ENCODE measurements around the gene P2RX7.

- TF ChIP-seq CTCF (IDR thresholded peaks at IDR 0.05), result no peak
- no peak for TF ChIP-seq CREB1 (CRISPR knock-in tag; IDR thresholded peaks at IDR 0.05)
- TF ChIP-seq CREM (CRISPR knock-in tag; IDR thresholded peaks at IDR 0.05), result no peak
- no peak for TF ChIP-seq NR3C1 (CRISPR knock-in tag; conservative IDR thresholded peaks at IDR 0.05; ENCODE audit: low read depth)
- TF ChIP-seq RELA (CRISPR knock-in tag; IDR thresholded peaks at IDR 0.05; ENCODE audit: borderline replicate concordance), result no peak
- no peak for TF ChIP-seq ATF6 (CRISPR knock-in tag; IDR thresholded peaks at IDR 0.05)
- no peak for TF ChIP-seq USF1 (CRISPR knock-in tag; IDR thresholded peaks at IDR 0.05)
- no peak for TF ChIP-seq JUN (CRISPR knock-in tag; IDR thresholded peaks at IDR 0.05)
- TF ChIP-seq SP1 (CRISPR knock-in tag; conservative IDR thresholded peaks at IDR 0.05), result no peak
- no peak for TF ChIP-seq MAX (CRISPR knock-in tag; IDR thresholded peaks at IDR 0.05)
- no peak for TF ChIP-seq ETV6 (CRISPR knock-in tag; IDR thresholded peaks at IDR 0.05)
These were observed 93.7 kb downstream of the P2RX7 start for GRCh38 chr12:121226399-121226798.
